Hepatocyte (in vitro differentiated cells): ENCODE measurements around the gene RRP1.

Experiments
- EZH2 ChIP-seq: fragments of 200-600 bp; sonication (generic); IDR thresholded peaks from 2 replicates; pipeline ENCODE4 v1.6.1; 2016; ENCODE audit warnings: antibody characterized with exemption, mild to moderate bottlenecking, borderline replicate concordance
- TF ChIP-seq, protein P1 (sequence below): fragments of 200-600 bp; sonication (generic); IDR thresholded peaks from 2 replicates; pipeline ENCODE4 v1.5.1; 2016; ENCODE audit warnings: antibody characterized with exemption, mild to moderate bottlenecking; ENCODE audit not compliant: poor library complexity

DNA sequence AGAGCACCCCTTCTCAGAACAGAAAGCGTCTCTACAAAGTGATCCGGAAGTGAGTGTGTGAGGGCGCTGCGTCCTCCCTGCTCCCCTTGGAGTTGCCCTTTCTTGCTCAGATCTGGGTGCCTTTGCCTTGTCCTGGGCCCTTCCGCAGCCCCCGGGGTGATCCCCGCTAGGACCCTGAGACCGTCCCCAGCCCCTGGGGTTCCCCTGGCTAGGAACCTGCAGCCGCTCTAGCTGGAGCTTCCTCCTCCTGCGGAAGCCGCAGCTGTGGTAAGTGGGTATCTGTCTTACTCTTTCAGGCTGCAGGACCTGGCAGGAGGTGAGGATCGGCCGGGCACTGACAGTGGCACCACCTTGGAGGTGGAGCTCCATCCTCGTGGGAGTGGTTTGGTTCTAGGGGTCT lies 11.2 kb downstream of the RRP1 start:
- TF ChIP-seq, protein P1, sequence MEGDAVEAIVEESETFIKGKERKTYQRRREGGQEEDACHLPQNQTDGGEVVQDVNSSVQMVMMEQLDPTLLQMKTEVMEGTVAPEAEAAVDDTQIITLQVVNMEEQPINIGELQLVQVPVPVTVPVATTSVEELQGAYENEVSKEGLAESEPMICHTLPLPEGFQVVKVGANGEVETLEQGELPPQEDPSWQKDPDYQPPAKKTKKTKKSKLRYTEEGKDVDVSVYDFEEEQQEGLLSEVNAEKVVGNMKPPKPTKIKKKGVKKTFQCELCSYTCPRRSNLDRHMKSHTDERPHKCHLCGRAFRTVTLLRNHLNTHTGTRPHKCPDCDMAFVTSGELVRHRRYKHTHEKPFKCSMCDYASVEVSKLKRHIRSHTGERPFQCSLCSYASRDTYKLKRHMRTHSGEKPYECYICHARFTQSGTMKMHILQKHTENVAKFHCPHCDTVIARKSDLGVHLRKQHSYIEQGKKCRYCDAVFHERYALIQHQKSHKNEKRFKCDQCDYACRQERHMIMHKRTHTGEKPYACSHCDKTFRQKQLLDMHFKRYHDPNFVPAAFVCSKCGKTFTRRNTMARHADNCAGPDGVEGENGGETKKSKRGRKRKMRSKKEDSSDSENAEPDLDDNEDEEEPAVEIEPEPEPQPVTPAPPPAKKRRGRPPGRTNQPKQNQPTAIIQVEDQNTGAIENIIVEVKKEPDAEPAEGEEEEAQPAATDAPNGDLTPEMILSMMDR = no peak
- no peak for TF ChIP-seq EZH2
